ENCODE data around the gene ATP10D.

GRCh38 chr4:47533689-47534347 lies 48.7 kb downstream of the ATP10D start:
- TF ChIP-seq CTCF (IDR thresholded peaks at IDR 0.05): no peak
- no peak for TF ChIP-seq POLR2A (IDR thresholded peaks at IDR 0.05)

Data from heart left ventricle (tissue), 13 donors.